DMS153 treated with DMSO at 0.1 percent for 48 hours (cell line): Measurements from ENCODE around the gene ZFPM1.
"Not testable (repeated sequence)": the region's sequence is repeated elsewhere in the genome, so short reads cannot be mapped to it uniquely, and the experiment has no call there.

Experiments
- DNase-seq: peaks from one replicate; lab custom pipeline; 2025; ENCODE audit not compliant: unreplicated experiment; lab: John Stamatoyannopoulos, UW

ZFPM1 gene

GRCh38 chr16:88511906-88512305, 58.8 kb downstream of the ZFPM1 start:
- no peak for DNase-seq

GRCh38 chr16:88512728-88513696, 59.9 kb downstream of the ZFPM1 start:
- no peak for DNase-seq

GRCh38 chr16:88514070-88514469, 61.0 kb downstream of the ZFPM1 start:
- no peak for DNase-seq

- no peak for DNase-seq
These were observed 61.6 kb downstream of the ZFPM1 start for GRCh38 chr16:88514526-88515232.

GRCh38 chr16:88515371-88515770, 62.3 kb downstream of the ZFPM1 start:
- DNase-seq, result no peak

GRCh38 chr16:88515925-88516594, 63.0 kb downstream of the ZFPM1 start:
- no peak for DNase-seq

GRCh38 chr16:88516601-88517061, 63.6 kb downstream of the ZFPM1 start:
- no peak for DNase-seq

- not testable (repeated sequence) for DNase-seq
These were observed 64.2 kb downstream of the ZFPM1 start for GRCh38 chr16:88517208-88517774.

GRCh38 chr16:88518411-88519111, 65.5 kb downstream of the ZFPM1 start:
- DNase-seq, result not testable (repeated sequence)

- no peak for DNase-seq
These were observed 66.2 kb downstream of the ZFPM1 start for GRCh38 chr16:88519240-88519639.

- DNase-seq, result no peak
These were observed 67.0 kb downstream of the ZFPM1 start for GRCh38 chr16:88519938-88520653.

- DNase-seq, result no peak
These were observed 68.6 kb downstream of the ZFPM1 start for GRCh38 chr16:88521674-88522073.

- DNase-seq, result no peak
These were observed 69.3 kb downstream of the ZFPM1 start for GRCh38 chr16:88522276-88522949.

GRCh38 chr16:88523309-88524161, 70.5 kb downstream of the ZFPM1 start:
- no peak for DNase-seq

GRCh38 chr16:88524274-88524972, 71.3 kb downstream of the ZFPM1 start:
- DNase-seq, result no peak

GRCh38 chr16:88524973-88525662, 72.0 kb downstream of the ZFPM1 start:
- DNase-seq, result no peak

GRCh38 chr16:88525663-88525990, 72.5 kb downstream of the ZFPM1 start:
- DNase-seq, result no peak
